ENCODE measurements around the gene THADA.

DNA sequence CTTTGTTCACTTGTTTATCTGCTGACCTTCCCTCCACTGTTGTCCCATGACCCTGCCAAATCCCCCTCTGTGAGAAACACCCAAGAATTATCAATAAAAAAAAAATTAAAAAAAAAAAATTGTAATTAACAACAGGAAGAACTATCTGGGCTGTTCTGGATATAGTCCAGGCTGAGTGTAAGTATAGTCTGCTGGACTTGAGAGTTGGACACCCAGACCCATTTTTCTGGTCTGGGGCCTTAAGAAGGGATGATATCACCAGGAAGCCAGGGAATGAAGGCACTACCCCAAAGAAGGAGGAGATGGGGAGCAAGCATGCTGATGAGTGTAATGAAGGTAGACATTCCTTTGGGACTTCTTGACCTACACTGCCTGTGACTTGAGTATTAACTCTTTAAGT is 297.3 kb downstream of the THADA start:
- TF ChIP-seq, protein P1, sequence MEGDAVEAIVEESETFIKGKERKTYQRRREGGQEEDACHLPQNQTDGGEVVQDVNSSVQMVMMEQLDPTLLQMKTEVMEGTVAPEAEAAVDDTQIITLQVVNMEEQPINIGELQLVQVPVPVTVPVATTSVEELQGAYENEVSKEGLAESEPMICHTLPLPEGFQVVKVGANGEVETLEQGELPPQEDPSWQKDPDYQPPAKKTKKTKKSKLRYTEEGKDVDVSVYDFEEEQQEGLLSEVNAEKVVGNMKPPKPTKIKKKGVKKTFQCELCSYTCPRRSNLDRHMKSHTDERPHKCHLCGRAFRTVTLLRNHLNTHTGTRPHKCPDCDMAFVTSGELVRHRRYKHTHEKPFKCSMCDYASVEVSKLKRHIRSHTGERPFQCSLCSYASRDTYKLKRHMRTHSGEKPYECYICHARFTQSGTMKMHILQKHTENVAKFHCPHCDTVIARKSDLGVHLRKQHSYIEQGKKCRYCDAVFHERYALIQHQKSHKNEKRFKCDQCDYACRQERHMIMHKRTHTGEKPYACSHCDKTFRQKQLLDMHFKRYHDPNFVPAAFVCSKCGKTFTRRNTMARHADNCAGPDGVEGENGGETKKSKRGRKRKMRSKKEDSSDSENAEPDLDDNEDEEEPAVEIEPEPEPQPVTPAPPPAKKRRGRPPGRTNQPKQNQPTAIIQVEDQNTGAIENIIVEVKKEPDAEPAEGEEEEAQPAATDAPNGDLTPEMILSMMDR (IDR thresholded peaks at IDR 0.05; ENCODE audit: low read length) = no peak
- TF ChIP-seq EZH2 (IDR thresholded peaks at IDR 0.05; ENCODE audit: borderline replicate concordance, low read length) = no peak
